SKM-1 (cell line): Measurements from ENCODE around the gene MEGF10.

Source experiments
- DNase-seq: peaks from one replicate; lab custom pipeline; 2025; ENCODE audit not compliant: unreplicated experiment; lab: John Stamatoyannopoulos, UW

The MEGF10 gene

GRCh38 chr5:127409921-127410675 is 119.5 kb downstream of the MEGF10 start:
- no peak for DNase-seq

DNA sequence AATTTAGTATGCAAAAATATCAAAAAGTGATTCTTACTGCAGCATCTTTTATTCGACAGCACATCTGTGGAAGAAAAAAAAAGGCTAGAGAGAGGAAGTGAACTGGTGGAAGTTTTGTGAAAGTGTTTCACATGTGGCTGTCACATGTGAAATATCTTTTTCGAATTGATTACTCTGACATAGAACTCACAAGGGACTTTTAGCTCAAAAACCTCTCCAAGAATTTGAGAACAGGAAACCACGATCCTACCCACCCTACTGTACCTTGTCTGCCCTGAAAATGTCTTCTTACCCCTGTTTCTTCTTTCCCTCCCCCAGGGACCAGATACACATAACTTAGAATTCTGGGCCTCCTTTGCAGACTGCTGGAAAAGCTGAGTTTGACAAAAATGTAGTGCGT is 120.4 kb downstream of the MEGF10 start:
- DNase-seq = no peak

- DNase-seq = no peak
These were observed 120.8 kb downstream of the MEGF10 start for GRCh38 chr5:127411381-127411780.

DNA sequence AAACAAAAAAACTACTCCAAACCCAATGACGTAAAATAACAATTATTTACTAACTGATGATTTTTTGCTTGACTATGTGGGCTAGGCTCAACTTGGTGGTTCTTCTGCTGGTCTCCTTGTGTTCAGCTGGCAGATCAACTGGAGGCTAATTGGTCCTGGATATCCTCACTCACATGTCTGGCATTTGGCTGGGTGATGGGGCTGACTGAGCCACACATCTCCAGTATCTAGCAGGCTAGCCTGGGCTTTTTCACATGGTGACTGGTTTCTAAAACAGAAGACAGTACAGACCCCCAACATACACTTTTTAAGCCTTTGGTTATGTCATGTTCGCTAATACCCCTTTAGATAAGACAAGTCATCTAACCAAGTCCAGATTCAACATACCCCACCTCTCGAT is 122.1 kb downstream of the MEGF10 start:
- DNase-seq = no peak

- no peak for DNase-seq
These were observed 124.4 kb downstream of the MEGF10 start for GRCh38 chr5:127415034-127415433.

DNA sequence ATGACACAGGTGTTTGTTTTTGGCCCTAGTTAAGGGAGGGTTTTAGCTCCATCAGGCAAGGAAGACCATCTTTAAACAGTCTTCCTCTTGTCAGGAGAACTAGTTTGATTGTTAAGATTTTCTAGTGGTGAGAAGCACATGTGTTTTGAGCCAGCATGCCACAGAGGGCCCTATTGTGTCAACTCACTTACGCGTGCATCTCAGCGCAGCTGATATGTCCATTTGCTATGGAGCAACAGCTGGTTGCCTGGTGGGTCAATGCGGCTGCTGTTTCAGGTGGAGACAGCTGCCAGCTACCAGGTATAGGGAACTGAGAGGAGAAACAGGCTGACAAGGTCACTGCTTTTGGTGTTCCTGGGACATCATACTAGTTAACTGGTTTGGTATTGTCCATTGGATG is 126.3 kb downstream of the MEGF10 start:
- DNase-seq = no peak

GRCh38 chr5:127417528-127417927 is 126.9 kb downstream of the MEGF10 start:
- no peak for DNase-seq

DNA sequence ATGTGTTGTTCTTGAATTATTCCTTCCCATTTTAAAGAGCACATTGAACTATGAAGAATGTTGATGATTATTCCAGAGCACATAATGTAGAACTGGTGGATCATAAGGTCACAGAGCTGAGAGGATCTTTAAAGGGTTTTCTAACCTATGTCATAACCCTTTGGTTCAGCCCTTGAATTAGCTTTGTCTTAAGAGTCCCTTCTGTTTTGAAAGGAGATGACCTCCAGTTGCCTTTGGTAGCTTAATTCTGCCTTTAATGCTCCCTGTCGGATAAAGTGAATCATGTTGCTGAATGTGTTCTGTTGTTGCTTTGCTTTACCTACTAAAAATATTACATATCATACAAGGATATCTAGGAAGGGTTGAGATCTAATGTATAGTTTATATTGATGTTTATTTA is 127.8 kb downstream of the MEGF10 start:
- DNase-seq = no peak

- DNase-seq = no peak
These were observed 128.5 kb downstream of the MEGF10 start for GRCh38 chr5:127418974-127419682.

GRCh38 chr5:127419683-127420257 is 129.2 kb downstream of the MEGF10 start:
- DNase-seq = no peak

- DNase-seq = no peak
These were observed 130.2 kb downstream of the MEGF10 start for GRCh38 chr5:127420758-127421157.

DNA sequence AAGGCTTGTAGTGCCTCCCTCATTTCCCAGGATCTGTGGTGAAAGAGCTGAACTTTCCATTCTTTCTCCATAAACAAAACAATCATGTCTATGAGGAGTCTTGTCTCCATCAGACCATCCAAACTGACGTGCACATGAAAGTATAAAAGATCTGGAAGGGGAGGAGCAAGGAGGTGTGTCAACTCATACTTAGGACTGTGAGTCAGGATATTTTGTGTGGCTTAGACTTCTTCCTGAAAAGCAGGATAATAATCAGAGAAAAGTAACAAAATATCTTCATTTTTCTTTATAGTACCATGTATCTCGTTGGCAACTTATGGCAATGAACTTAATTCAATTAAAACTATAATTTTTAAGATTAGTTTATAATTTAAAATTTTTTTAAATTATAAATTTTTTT is 130.9 kb downstream of the MEGF10 start:
- DNase-seq = no peak

GRCh38 chr5:127423173-127423798 is 132.7 kb downstream of the MEGF10 start:
- no peak for DNase-seq

DNA sequence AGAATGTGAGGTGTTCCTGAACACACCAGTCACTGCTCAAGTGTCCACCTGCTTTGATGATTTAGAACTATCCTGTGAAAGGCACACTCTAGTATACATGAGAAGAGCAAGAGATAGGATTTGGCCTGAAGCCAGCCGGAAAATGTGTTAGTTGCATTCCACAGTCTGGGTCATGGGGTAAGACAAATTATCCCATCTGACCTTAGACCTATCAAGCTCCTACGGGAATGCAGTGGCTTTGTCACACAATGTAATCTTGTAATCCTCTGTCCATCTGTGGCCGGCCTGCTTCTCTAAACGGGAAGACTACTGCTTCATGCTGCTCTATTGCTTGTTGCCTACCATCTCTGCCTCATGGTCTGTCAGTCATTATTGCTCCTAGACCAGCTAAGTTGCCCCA is 134.4 kb downstream of the MEGF10 start:
- DNase-seq = no peak

DNA sequence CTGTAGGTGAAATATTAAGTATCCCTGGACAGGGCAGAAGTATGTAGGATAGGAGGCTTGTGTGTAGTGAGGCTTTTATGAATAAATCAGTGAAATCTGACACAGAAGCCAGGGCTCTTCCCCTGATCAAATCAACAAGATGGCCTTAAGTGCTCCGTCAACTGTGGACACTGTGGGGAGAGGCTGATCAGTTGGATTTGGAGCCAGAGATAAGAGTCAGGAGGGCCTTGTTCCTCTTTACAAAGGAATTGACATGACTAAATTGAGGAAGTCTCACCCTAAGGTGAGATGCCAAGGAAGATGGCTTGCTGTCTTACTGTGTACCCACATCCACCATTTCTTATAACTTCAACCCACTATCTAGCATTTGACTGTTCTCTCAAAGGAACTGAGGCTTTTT is 135.3 kb downstream of the MEGF10 start:
- no peak for DNase-seq

DNA sequence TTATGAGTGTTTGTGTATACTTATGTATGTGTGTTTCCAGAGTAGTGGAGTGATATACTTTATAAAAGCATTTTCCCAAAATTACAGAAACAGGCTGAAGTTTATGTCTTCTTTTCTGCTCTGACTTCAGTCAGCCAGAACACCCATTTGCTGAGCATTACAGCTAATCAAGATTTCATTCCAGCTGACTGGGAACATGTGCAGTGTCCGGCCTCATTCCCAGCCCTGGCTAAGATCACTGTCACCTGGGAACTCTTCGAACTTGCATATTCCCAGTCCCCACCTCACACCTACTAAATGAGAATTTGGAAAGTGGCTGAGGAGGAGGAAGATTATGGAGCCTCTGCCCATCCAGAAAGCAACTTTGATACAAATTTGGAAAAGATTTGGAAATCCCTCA is 136.1 kb downstream of the MEGF10 start:
- DNase-seq = no peak

DNA sequence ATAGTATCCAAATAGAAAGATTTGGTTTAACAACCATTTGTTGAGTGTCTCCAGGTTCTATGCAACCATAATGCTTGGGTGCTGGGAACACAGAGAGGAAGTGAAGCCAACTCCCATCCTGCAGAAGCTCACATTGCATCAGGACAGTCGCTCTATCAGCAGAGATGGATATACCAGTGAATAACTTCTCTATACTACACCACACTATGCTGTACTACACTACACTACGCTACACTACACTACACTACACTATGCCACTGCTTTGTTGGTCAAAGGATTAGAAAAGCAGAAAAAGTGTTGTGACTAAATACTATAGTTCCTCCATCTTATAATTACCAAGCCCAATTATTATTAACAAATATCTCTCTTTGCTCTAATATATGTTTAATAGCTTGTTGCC is 137.7 kb downstream of the MEGF10 start:
- no peak for DNase-seq

DNA sequence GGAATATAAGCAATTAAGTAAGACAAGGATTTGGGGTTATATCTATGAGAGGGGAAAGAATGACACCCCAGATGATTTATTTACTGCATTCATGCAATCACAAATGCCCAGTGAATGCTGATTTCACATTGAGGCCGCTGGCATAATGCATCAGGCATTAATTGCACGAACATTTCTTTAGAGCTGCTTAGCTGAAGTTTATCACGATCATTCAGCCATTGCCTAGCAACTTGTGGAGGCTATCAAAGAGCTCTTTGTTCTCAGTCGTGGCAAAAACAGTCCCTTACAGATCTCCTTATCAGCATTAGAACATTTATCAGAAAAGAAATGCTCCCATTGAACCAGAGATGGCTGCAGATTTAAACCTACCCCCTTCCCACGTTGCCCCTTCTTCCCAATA is 138.2 kb downstream of the MEGF10 start:
- DNase-seq = no peak

DNA sequence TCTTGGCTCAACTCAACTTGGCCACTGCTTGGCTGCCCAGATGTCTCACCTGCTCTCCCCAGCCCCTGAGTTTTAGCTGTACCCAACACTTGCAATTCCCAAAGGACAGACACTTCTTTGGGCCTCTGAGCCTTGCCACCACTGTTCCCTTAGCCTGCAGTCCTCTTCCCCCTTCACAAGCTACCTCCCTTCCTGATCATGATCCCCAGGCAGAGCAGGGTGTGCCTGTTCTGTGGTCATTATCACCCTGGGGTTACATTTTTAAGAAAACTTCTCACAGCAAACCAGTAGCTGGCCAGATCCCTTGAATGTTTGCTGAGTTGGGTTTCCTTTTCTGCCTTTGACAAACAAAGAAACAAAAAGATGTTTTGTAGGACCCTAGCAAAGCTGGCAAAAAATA is 139.3 kb downstream of the MEGF10 start:
- DNase-seq = no peak

- DNase-seq = no peak
These were observed 140.0 kb downstream of the MEGF10 start for GRCh38 chr5:127430627-127431026.

DNA sequence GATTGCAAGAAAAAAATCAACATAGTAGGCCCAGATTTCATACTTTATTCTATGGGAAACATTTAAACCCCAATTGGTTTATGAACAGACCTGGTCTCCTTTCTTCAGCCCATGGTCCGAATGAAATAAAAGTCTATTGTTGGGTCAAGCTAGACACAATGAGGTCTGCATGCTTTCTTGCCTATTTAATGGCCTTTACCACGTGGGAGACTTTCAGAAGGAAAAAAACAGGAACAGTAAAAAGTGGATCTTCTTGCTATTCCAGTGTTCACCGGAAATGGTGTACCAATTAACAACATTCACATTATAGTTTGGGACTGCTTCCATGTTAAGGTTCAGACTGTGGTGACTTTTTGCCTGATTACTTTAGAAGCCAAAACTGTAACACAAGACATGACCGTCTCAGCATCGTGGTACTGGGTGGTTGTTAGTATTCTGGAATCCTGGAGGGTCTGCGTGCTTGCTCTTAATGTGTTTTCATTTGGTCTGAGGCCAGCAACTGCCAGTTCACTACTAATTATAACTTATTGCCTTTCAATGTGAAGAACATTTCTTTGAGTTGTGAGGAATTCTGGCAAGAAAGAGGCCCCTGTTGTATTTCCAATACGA is 141.5 kb downstream of the MEGF10 start:
- DNase-seq = no peak
